ENCODE measurements around the gene GAS2L2. TPM values are rescaled to one million over a fixed set of nuclear protein-coding genes. Genes with fewer than 3 reads are reported as not detected.

The GAS2L2 gene
- polyA plus RNA-seq, 1 experiment, result not detected

- Histone ChIP-seq H3K9me3 (ENCODE audit: control insufficient read depth, insufficient read depth, low read length) (no peaks in the 10 kb centered on the region; the same call in 1 of the 2 replicates), H3K4me3 (ENCODE audit: low read depth, low read length) (no peak overlapping the region), H3K27ac (ENCODE audit: low read depth, low read length) (no peak overlapping the region), H3K27me3 (ENCODE audit: control insufficient read depth, insufficient read depth, low read length) (peaks cover 19% of the 10 kb centered on the region)
- DNase-seq (ENCODE audit: low read depth, low spot score), result no peak
- no peak for TF ChIP-seq CTCF (IDR thresholded peaks at IDR 0.05; ENCODE audit: low read depth, low read length)
- ChIA-PET POLR2A (no interaction called here), CTCF (interaction anchor here (0.6 to 6.6 kb wide), 5 partner anchors 10 to 34 kb away, joined by 3 to 45 read pairs (median 5); no protein-coding TSS in a partner anchor)
Measured at GRCh38 chr17:35774499-35774898, 21.5 kb upstream of the GAS2L2 start.

GRCh38 chr17:35773679-35774425 is 20.8 kb upstream of the GAS2L2 start:
- H3K9me3 ChIP-seq (ENCODE audit: control insufficient read depth, insufficient read depth, low read length), result no peaks in the 10 kb centered on the region; the same call in 1 of the 2 replicates
- H3K27ac ChIP-seq (ENCODE audit: low read depth, low read length), result no peak overlapping the region
- H3K27me3 ChIP-seq (ENCODE audit: control insufficient read depth, insufficient read depth, low read length), result peaks cover 13% of the 10 kb centered on the region
- CTCF ChIA-PET, result interaction anchor here (1.1 to 6.6 kb wide), 3 partner anchors 10 to 35 kb away, joined by 5 to 45 read pairs (median 33); no protein-coding TSS in a partner anchor
- no peak overlapping the region for H3K4me3 ChIP-seq (ENCODE audit: low read depth, low read length)
- POLR2A ChIA-PET, result no interaction called here
- DNase-seq (ENCODE audit: low read depth, low spot score), result no peak
- TF ChIP-seq CTCF (IDR thresholded peaks at IDR 0.05; ENCODE audit: low read depth, low read length), result no peak

- Histone ChIP-seq H3K27ac (ENCODE audit: low read depth, low read length) (no peak overlapping the region), H3K4me3 (ENCODE audit: low read depth, low read length) (no peak overlapping the region), H3K9me3 (ENCODE audit: control insufficient read depth, insufficient read depth, low read length) (no peaks in the 10 kb centered on the region; the same call in 1 of the 2 replicates), H3K27me3 (ENCODE audit: control insufficient read depth, insufficient read depth, low read length) (peaks cover 16% of the 10 kb centered on the region)
- POLR2A ChIA-PET, result no interaction called here
- no peak for DNase-seq (ENCODE audit: low read depth, low spot score)
- CTCF ChIA-PET, result interaction anchor here (4.9 to 6.6 kb wide), 2 partner anchors 9 to 32 kb away, joined by 33 to 45 read pairs; no protein-coding TSS in a partner anchor
- no peak for TF ChIP-seq CTCF (IDR thresholded peaks at IDR 0.05; ENCODE audit: low read depth, low read length)
Measured at GRCh38 chr17:35773129-35773528, 20.1 kb upstream of the GAS2L2 start.

- ChIA-PET POLR2A (interaction anchor here (1.1 kb wide), 1 partner anchor 39 kb away, joined by 3 read pairs; the partner anchor contains the start of gene TAF15), CTCF (interaction anchor here (0.7 to 13.6 kb wide), 6 partner anchors 10 to 178 kb away, joined by 3 to 478 read pairs (median 3); partner anchors contain the start of gene TAF15)
- peak; percentile 12; the same call in 1 of the 2 replicates for TF ChIP-seq CTCF (IDR thresholded peaks at IDR 0.05; ENCODE audit: low read depth, low read length)
- no peak for DNase-seq (ENCODE audit: low read depth, low spot score)
- Histone ChIP-seq H3K27me3 (ENCODE audit: control insufficient read depth, insufficient read depth, low read length) (peaks cover 32% of the 10 kb centered on the region), H3K4me3 (ENCODE audit: low read depth, low read length) (no peak overlapping the region), H3K27ac (ENCODE audit: low read depth, low read length) (no peak overlapping the region), H3K9me3 (ENCODE audit: control insufficient read depth, insufficient read depth, low read length) (no peaks in the 10 kb centered on the region; the same call in 1 of the 2 replicates)
Measured at GRCh38 chr17:35769895-35770486, 17.0 kb upstream of the GAS2L2 start.
